Measurements from ENCODE around the gene DNMT1.

DNMT1 gene

DNA sequence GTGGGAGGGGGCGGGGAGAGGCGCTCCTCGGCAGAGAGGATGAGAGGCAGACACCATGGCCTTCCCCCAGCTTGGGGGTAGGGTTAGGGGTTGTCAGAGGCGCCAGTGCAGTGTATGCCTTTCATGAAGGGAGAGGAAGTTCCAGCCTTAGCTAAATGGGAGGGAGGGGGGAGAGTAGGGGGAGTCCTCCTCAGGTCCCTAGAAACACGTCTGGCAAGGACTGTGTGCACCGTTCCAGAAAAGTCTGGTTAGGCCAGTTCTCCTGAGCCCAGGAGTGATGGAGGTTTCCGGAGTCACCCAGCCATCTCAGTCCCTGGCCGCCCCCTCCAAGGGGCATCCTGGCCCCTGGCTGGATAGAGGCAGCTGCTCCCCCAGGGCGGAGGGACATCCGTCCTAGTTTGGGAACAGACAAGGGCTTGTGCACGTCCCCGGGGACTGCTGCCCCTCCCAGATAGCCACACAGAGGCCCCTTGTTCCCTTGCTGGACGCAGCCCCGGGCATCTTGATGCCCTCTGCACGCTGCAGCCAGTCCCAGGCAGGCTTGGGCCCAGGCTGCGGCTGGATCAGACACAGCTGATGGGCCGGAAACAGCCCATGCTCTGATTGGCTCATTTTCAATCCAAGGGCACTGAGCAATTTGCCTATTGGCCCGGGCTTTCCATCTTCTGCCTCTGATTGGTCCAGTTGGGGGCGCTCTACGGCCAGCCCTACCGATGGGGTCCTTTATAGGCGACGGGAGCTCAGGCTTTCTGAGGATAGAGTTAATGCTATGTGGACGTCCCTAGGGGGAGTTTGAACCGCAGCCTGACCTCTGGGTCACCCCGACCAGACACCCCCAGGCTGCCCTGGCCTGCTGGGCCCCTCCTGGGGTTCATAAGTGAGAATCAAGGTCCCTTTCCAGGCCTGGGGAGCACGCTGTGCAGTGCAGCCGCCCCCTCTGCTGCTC lies 32.5 kb upstream of the DNMT1 start:
- no peaks in the 10 kb centered on the region for H3K9me3 ChIP-seq (ENCODE audit: control insufficient read depth, insufficient read depth, low read length)
- no peaks in the 10 kb centered on the region; the same call in 1 of the 2 replicates for H3K36me3 ChIP-seq (ENCODE audit: insufficient read depth, low read length)
- H3K9ac ChIP-seq (ENCODE audit: low read depth, low read length), result no peak overlapping the region; the same call in 1 of the 2 replicates
- H3K4me1 ChIP-seq (ENCODE audit: insufficient read depth, low read length), result peaks cover 17% of the 10 kb centered on the region; the same call in 1 of the 2 replicates

- Histone ChIP-seq H3K36me3 (ENCODE audit: insufficient read depth, low read length) (no peaks in the 10 kb centered on the region; the same call in 1 of the 2 replicates), H3K9ac (ENCODE audit: low read depth, low read length) (no peak overlapping the region), H3K9me3 (ENCODE audit: control insufficient read depth, insufficient read depth, low read length) (no peaks in the 10 kb centered on the region), H3K4me1 (ENCODE audit: insufficient read depth, low read length) (peaks cover 17% of the 10 kb centered on the region; the same call in 1 of the 2 replicates)
Observed at GRCh38 chr19:10226376-10227025, 31.7 kb upstream of the DNMT1 start.

- H3K36me3 ChIP-seq (ENCODE audit: insufficient read depth, low read length), result no peaks in the 10 kb centered on the region; the same call in 1 of the 2 replicates
- no peak overlapping the region for H3K9ac ChIP-seq (ENCODE audit: low read depth, low read length)
- H3K9me3 ChIP-seq (ENCODE audit: control insufficient read depth, insufficient read depth, low read length), result no peaks in the 10 kb centered on the region
- H3K4me1 ChIP-seq (ENCODE audit: insufficient read depth, low read length), result peaks cover 17% of the 10 kb centered on the region; the same call in 1 of the 2 replicates
Observed at GRCh38 chr19:10226021-10226375, 31.2 kb upstream of the DNMT1 start.

- no peaks in the 10 kb centered on the region; the same call in 1 of the 2 replicates for H3K36me3 ChIP-seq (ENCODE audit: insufficient read depth, low read length)
- peaks cover 17% of the 10 kb centered on the region; the same call in 1 of the 2 replicates for H3K4me1 ChIP-seq (ENCODE audit: insufficient read depth, low read length)
- no peak overlapping the region for H3K9ac ChIP-seq (ENCODE audit: low read depth, low read length)
- H3K9me3 ChIP-seq (ENCODE audit: control insufficient read depth, insufficient read depth, low read length), result no peaks in the 10 kb centered on the region
Observed at GRCh38 chr19:10224337-10224736, 29.6 kb upstream of the DNMT1 start.

DNA sequence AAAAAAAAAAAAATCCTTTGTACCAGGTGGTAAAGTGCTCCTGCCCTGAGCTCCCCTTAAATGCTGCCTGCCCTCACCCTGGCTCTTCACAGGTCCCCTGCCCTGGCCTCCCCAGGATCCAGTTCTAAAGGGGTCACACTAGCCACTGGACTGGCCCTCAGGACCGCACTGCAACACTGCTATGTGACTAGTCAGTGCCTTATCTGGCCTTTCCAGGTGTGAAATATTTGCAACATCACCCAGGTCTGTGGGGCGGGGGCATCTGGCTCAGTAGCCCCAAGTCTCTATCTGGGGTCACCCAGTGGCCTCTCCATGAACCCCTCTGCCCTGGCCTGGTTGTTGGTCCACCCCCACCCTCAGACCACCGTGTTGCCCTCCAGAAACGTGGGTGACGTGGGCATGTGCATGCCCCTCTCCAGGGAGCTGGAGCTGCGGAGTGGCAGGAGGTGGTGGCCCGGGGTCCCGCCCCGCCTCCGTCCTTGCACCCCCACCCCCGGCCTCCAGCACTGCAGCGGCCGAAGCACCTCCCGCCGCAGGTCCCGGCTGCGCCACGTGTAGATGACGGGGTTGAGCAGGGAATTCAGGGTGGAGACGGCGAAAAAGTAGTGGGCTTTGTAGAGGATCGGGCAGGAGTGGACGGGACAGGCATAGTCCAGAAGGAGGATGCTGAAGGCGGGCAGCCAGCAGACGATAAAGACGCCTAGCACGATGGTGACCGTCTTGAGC lies 28.9 kb upstream of the DNMT1 start:
- Histone ChIP-seq H3K9ac (ENCODE audit: low read depth, low read length) (no peak overlapping the region), H3K9me3 (ENCODE audit: control insufficient read depth, insufficient read depth, low read length) (no peaks in the 10 kb centered on the region), H3K4me1 (ENCODE audit: insufficient read depth, low read length) (peaks cover 17% of the 10 kb centered on the region; the same call in 1 of the 2 replicates), H3K36me3 (ENCODE audit: insufficient read depth, low read length) (no peaks in the 10 kb centered on the region; the same call in 1 of the 2 replicates)

- Histone ChIP-seq H3K9ac (ENCODE audit: low read depth, low read length) (no peak overlapping the region), H3K4me1 (ENCODE audit: insufficient read depth, low read length) (peaks cover 17% of the 10 kb centered on the region; the same call in 1 of the 2 replicates), H3K36me3 (ENCODE audit: insufficient read depth, low read length) (no peaks in the 10 kb centered on the region; the same call in 1 of the 2 replicates), H3K9me3 (ENCODE audit: control insufficient read depth, insufficient read depth, low read length) (no peaks in the 10 kb centered on the region)
Observed at GRCh38 chr19:10222201-10222890, 27.6 kb upstream of the DNMT1 start.

GRCh38 chr19:10220695-10221094 lies 25.9 kb upstream of the DNMT1 start:
- H3K36me3 ChIP-seq (ENCODE audit: insufficient read depth, low read length), result no peaks in the 10 kb centered on the region; the same call in 1 of the 2 replicates
- peaks cover 6% of the 10 kb centered on the region; the same call in 1 of the 2 replicates for H3K4me1 ChIP-seq (ENCODE audit: insufficient read depth, low read length)
- no peak overlapping the region for H3K9ac ChIP-seq (ENCODE audit: low read depth, low read length)
- H3K9me3 ChIP-seq (ENCODE audit: control insufficient read depth, insufficient read depth, low read length), result no peaks in the 10 kb centered on the region

GRCh38 chr19:10219678-10220077 lies 24.9 kb upstream of the DNMT1 start:
- Histone ChIP-seq H3K4me1 (ENCODE audit: insufficient read depth, low read length) (peaks cover 6% of the 10 kb centered on the region; the same call in 1 of the 2 replicates), H3K9me3 (ENCODE audit: control insufficient read depth, insufficient read depth, low read length) (no peaks in the 10 kb centered on the region), H3K9ac (ENCODE audit: low read depth, low read length) (no peak overlapping the region), H3K36me3 (ENCODE audit: insufficient read depth, low read length) (no peaks in the 10 kb centered on the region; the same call in 1 of the 2 replicates)

DNA sequence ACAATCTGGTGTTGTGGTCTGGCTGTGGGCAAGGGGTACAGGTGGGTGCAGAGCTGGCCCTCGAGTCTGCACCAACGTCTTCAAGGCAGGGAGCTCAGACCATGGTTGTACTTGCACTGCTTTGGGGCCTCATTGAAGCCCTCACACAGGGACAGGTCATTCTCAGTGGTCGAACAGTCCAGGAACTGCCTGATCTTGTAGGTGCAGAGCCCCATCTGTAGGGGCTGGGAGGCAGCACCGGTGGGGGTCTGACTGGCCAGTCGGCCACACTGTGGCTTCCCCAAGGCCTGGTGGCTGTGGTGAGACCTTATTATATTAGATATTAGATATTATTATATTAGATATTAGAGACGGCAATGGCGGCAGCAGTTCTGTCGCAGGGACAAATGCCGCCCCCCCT lies 22.3 kb upstream of the DNMT1 start:
- Histone ChIP-seq H3K9ac (ENCODE audit: low read depth, low read length) (no peak overlapping the region), H3K36me3 (ENCODE audit: insufficient read depth, low read length) (no peaks in the 10 kb centered on the region), H3K4me1 (ENCODE audit: insufficient read depth, low read length) (peaks cover 6% of the 10 kb centered on the region; the same call in 1 of the 2 replicates), H3K9me3 (ENCODE audit: control insufficient read depth, insufficient read depth, low read length) (no peaks in the 10 kb centered on the region)

DNA sequence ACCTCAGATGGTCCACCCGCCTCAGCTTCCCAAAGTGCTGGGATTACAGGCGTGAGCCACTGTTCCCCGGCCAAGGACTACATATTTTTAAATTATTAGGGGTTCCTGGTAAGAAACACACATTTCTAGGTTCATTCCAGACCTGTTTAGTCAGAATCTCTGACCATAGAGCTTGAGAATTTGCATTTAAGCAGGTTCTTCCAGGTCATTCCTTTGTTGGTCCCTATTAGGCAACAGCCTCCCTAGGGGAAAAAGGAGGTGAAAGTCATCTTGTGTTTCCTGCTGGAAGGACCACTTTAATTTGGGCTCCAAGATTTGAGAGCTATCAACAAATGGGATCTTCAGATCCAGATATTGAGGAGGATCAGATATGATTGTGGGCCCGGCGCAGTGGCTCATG lies 20.0 kb upstream of the DNMT1 start:
- Histone ChIP-seq H3K9me3 (ENCODE audit: control insufficient read depth, insufficient read depth, low read length) (no peaks in the 10 kb centered on the region), H3K36me3 (ENCODE audit: insufficient read depth, low read length) (no peaks in the 10 kb centered on the region), H3K4me1 (ENCODE audit: insufficient read depth, low read length) (peaks cover under 1% of the 10 kb centered on the region; the same call in 1 of the 2 replicates), H3K9ac (ENCODE audit: low read depth, low read length) (no peak overlapping the region)

- H3K9ac ChIP-seq (ENCODE audit: low read depth, low read length), result no peak overlapping the region
- peaks cover 6% of the 10 kb centered on the region; the same call in 1 of the 2 replicates for H3K4me1 ChIP-seq (ENCODE audit: insufficient read depth, low read length)
- H3K36me3 ChIP-seq (ENCODE audit: insufficient read depth, low read length), result no peaks in the 10 kb centered on the region
- no peaks in the 10 kb centered on the region; the same call in 1 of the 2 replicates for H3K9me3 ChIP-seq (ENCODE audit: control insufficient read depth, insufficient read depth, low read length)
Observed at GRCh38 chr19:10211691-10212090, 16.9 kb upstream of the DNMT1 start.

DNA sequence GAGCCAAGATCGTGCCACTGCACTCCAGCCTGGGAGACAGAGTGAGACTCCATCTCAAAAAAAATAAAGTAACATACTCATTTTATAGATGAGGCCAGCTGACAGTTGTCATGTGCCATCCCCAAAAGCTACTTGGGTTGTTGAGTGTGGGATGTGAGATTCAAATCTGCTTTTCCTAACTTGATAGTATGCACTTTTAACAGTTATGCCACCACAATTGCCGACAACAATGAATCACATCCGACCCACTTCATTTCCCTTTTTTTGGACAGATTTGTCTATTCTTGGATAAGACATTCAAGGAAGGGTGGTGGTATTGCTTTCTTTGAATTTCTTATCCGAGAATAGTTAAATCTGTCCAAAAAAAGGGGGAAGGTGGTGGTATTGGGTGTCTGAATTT lies 16.3 kb upstream of the DNMT1 start:
- no peaks in the 10 kb centered on the region for H3K36me3 ChIP-seq (ENCODE audit: insufficient read depth, low read length)
- no peak overlapping the region for H3K9ac ChIP-seq (ENCODE audit: low read depth, low read length)
- H3K4me1 ChIP-seq (ENCODE audit: insufficient read depth, low read length), result peaks cover 9% of the 10 kb centered on the region; the same call in 1 of the 2 replicates
- H3K9me3 ChIP-seq (ENCODE audit: control insufficient read depth, insufficient read depth, low read length), result no peaks in the 10 kb centered on the region; the same call in 1 of the 2 replicates

DNA sequence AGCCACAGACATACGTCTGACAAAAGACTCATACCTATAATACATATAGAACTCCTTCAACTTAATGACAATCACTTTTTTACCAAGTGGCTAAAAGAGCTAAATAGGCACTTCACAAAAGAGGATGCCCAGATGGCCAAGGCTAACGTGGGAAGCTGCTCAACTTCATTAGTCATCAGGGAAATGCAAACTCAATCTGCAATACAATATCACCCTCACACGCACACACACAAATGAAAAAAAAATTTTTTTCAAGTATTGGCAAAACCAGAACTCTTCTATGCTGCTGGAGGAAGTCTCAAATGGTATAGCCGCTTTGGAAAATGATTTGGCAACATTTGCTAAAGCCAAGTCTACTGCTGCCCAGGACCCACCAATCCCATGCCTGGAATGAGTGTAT lies 14.6 kb upstream of the DNMT1 start:
- peaks cover 10% of the 10 kb centered on the region for H3K4me1 ChIP-seq (ENCODE audit: insufficient read depth, low read length)
- no peaks in the 10 kb centered on the region; the same call in 1 of the 2 replicates for H3K9me3 ChIP-seq (ENCODE audit: control insufficient read depth, insufficient read depth, low read length)
- H3K9ac ChIP-seq (ENCODE audit: low read depth, low read length), result no peak overlapping the region
- H3K36me3 ChIP-seq (ENCODE audit: insufficient read depth, low read length), result no peaks in the 10 kb centered on the region

Data from ES-I3 (cell line).